PC-9 (cell line): ENCODE measurements around the gene PLEKHB2.

ENCODE experiments used
- CTCF ChIP-seq: fragments of 200-600 bp; sonication (generic); conservative IDR thresholded peaks from 2 replicates; pipeline ENCODE4 v1.6.1; 2017; ENCODE audit warnings: mixed run types, antibody characterized with exemption, mild to moderate bottlenecking, moderate library complexity
- EZH2 ChIP-seq: fragments of 200-600 bp; sonication (generic); IDR thresholded peaks from 2 replicates; pipeline ENCODE4 v1.8.0; 2017; ENCODE audit warnings: antibody characterized with exemption, low read depth

- TF ChIP-seq EZH2 (no peak), CTCF (no peak; the same call in 1 of the 2 replicates)
Measured at GRCh38 chr2:131156452-131157149, 51.5 kb downstream of the PLEKHB2 start.
